ENCODE measurements around the gene COIL. TPM values are rescaled to one million over a fixed set of nuclear protein-coding genes. Genes with fewer than 3 reads are reported as not detected.

COIL gene
- total RNA-seq, 6 donors from 2014 or later: 6.1 to 16.6 (median 9.5) TPM

GRCh38 chr17:56975656-56976055 is 14.8 kb upstream of the COIL start:
- Histone ChIP-seq H3K9me3 (no peaks in the 10 kb centered on the region), H3K4me3 (no peak overlapping the region), H3K36me3 (no peaks in the 10 kb centered on the region), H3K27me3 (no peaks in the 10 kb centered on the region), H3K4me1 (peaks cover 8 to 21% (median 13%) of the 10 kb centered on the region in 4 donors), H3K27ac (no peak overlapping the region)
- TF ChIP-seq EP300 (IDR thresholded peaks at IDR 0.05) (no peak), CTCF (IDR thresholded peaks at IDR 0.05) (no peak), POLR2A (IDR thresholded peaks at IDR 0.05) (no peak), POLR2AphosphoS5 (IDR thresholded peaks at IDR 0.05) (no peak)
- no peak for DNase-seq
- 70 to 82% methylated on average over 2 of the region's 2 CpGs for WGBS, 2 donors
- no peak for ATAC-seq (ENCODE audit: low FRiP score in 2 of 2)

GRCh38 chr17:56974055-56974454 is 13.2 kb upstream of the COIL start:
- TF ChIP-seq EP300 (IDR thresholded peaks at IDR 0.05) (no peak), CTCF (IDR thresholded peaks at IDR 0.05) (no peak), POLR2A (IDR thresholded peaks at IDR 0.05) (no peak), POLR2AphosphoS5 (IDR thresholded peaks at IDR 0.05) (no peak)
- no peak for ATAC-seq (ENCODE audit: low FRiP score in 2 of 2)
- Histone ChIP-seq H3K36me3 (no peaks in the 10 kb centered on the region), H3K27me3 (no peaks in the 10 kb centered on the region), H3K27ac (no peak overlapping the region), H3K9me3 (no peaks in the 10 kb centered on the region), H3K4me3 (no peak overlapping the region), H3K4me1 (peaks cover 5 to 12% (median 11%) of the 10 kb centered on the region in 4 donors)
- no peak for DNase-seq
- WGBS, 2 donors: 92 to 93% methylated on average over 2 of the region's 2 CpGs

DNA sequence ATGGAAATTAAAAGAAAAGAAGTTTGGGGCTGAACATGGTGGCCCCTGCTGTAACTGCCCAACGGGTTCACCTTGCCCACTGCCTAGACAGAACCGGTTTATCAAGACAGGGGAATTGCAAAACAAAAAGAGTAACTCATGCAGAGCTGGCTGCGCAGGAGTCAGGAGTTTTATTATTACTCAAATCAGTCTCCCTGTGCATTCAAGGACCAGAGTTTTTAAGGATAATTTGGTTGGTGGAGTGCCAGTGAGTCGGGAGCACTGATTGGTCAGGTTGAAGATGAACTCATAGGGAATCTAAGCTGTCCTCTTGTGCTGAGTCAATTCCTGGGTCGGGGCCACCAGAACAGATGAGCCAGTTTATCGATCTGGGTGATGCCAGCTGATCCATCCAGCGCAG is 12.7 kb upstream of the COIL start:
- Histone ChIP-seq H3K4me3 (no peak overlapping the region), H3K4me1 (peaks cover 0 to 7% (median 5%) of the 10 kb centered on the region in 4 donors), H3K27me3 (no peaks in the 10 kb centered on the region), H3K9me3 (no peaks in the 10 kb centered on the region), H3K36me3 (no peaks in the 10 kb centered on the region), H3K27ac (no peak overlapping the region)
- TF ChIP-seq POLR2A (IDR thresholded peaks at IDR 0.05): no peak
- TF ChIP-seq EP300 (IDR thresholded peaks at IDR 0.05): no peak
- WGBS, 2 donors: 66 to 71% methylated on average over 6 to 7 of the region's 7 CpGs
- ATAC-seq (ENCODE audit: low FRiP score in 2 of 2) (no peak), DNase-seq (no peak)

GRCh38 chr17:56972111-56972730 is 11.4 kb upstream of the COIL start:
- ATAC-seq (ENCODE audit: low FRiP score in 2 of 2): no peak
- Histone ChIP-seq H3K9me3 (no peaks in the 10 kb centered on the region), H3K36me3 (no peaks in the 10 kb centered on the region), H3K27me3 (no peaks in the 10 kb centered on the region), H3K4me3 (no peak overlapping the region), H3K27ac (no peak overlapping the region), H3K4me1 (peaks cover 0 to 3% (median 0%) of the 10 kb centered on the region in 4 donors)
- TF ChIP-seq POLR2AphosphoS5 (IDR thresholded peaks at IDR 0.05) (no peak), POLR2A (IDR thresholded peaks at IDR 0.05) (no peak), EP300 (IDR thresholded peaks at IDR 0.05) (no peak), CTCF (IDR thresholded peaks at IDR 0.05) (no peak)
- 69 to 79% methylated on average over 7 of the region's 7 CpGs for WGBS, 2 donors
- DNase-seq: no peak

- ATAC-seq (ENCODE audit: low FRiP score in 2 of 2) (no peak), DNase-seq (no peak)
- TF ChIP-seq CTCF (IDR thresholded peaks at IDR 0.05): no peak
- no peak for TF ChIP-seq EP300 (IDR thresholded peaks at IDR 0.05)
- TF ChIP-seq POLR2AphosphoS5 (IDR thresholded peaks at IDR 0.05): no peak
- no peak for TF ChIP-seq POLR2A (IDR thresholded peaks at IDR 0.05)
- no peak overlapping the region for H3K27ac ChIP-seq
- no peaks in the 10 kb centered on the region for H3K9me3 ChIP-seq
- no peak overlapping the region for H3K4me3 ChIP-seq
- no peaks in the 10 kb centered on the region for H3K36me3 ChIP-seq
- 94 to 100% methylated on average over 1 of the region's 1 CpG for WGBS, 2 donors
- no peaks in the 10 kb centered on the region for H3K4me1 ChIP-seq
- H3K27me3 ChIP-seq: no peaks in the 10 kb centered on the region
Measured at GRCh38 chr17:56970974-56971373, 10.1 kb upstream of the COIL start.
